Urinary bladder (tissue), 4 donors: ENCODE data around the gene CBFA2T2. TPM values are rescaled to one million over a fixed set of nuclear protein-coding genes. Genes with fewer than 3 reads are reported as not detected.
"Not testable (repeated sequence)": the region's sequence is repeated elsewhere in the genome, so short reads cannot be mapped to it uniquely, and the experiment has no call there.

Experiments used
- DNase-seq: peaks from one replicate; pipeline ENCODE4 v3.0.0-alpha.2; 2015; ENCODE audit errors: extremely low spot score
- H3K27ac ChIP-seq: one replicate; pipeline ENCODE4 v1.5.1; 2013; ENCODE audit warnings: low read depth, mild to moderate bottlenecking, moderate library complexity
- H3K36me3 ChIP-seq: one replicate; pipeline ENCODE4 v1.6.1; 2013; ENCODE audit warnings: mild to moderate bottlenecking, moderate library complexity; ENCODE audit not compliant: insufficient read depth
- H3K4me1 ChIP-seq: one replicate; pipeline ENCODE4 v1.6.1; 2013; ENCODE audit warnings: mild to moderate bottlenecking, moderate library complexity; ENCODE audit not compliant: insufficient read depth
- H3K4me3 ChIP-seq: one replicate; pipeline ENCODE4 v1.5.1; 2013; ENCODE audit warnings: low read depth, low read length
- WGBS: extraction: QIAGEN DNeasy Blood & Tissue Kit; methylation state at CpG from one replicate; pipeline ENCODE4 v1.1.7; 2013; 5-methylcytosine and 5-hydroxymethylcytosine counted together
- polyA plus RNA-seq: library from polyadenylated mRNA; stranded (reverse); fragments of 200-250 nt; gene quantifications from one replicate; pipeline ENCODE4 v1.2.3, GENCODE V29; 2013
- total RNA-seq: library from RNA; depleted of rRNA; stranded (reverse); fragments of >200 nt; gene quantifications from one replicate; pipeline ENCODE4 v1.2.3, GENCODE V29; 2014
- donor health status: healthy with polysubstance abuse.
- donor health status: healthy.

The CBFA2T2 gene
- total and polyA plus RNA-seq, 2 donors: 12.5 to 16.0 TPM

DNA sequence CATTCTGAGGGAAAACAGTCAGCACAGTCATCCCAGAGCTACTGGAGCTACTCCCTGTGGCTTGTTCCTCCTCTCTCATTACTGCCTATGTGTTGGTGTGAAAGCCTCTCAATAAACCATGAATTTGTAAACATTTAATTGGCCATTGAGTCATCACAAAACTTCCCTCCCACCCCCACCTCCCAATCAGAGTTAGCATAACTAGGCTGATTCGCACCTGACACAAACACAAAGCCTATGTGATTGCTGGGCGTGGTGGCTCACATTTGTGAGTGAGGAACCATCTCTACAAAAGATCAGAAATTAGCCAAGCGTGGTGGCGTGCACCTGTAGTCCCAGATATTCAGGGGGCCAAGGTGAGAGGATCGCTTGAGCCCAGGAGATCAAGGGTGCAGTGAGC, 29.2 kb upstream of the CBFA2T2 start:
- no peak overlapping the region for H3K27ac ChIP-seq
- DNase-seq: no peak
- WGBS: 96% methylated on average over 5 of the region's 5 CpGs
- no peaks in the 10 kb centered on the region for H3K4me1 ChIP-seq
- no peaks in the 10 kb centered on the region for H3K36me3 ChIP-seq
- no peak overlapping the region for H3K4me3 ChIP-seq

GRCh38 chr20:33463332-33464101, 26.4 kb upstream of the CBFA2T2 start:
- no peaks in the 10 kb centered on the region for H3K36me3 ChIP-seq
- H3K27ac ChIP-seq: no peak overlapping the region
- 80% methylated on average over 7 of the region's 7 CpGs for WGBS
- H3K4me1 ChIP-seq: no peaks in the 10 kb centered on the region
- no peak overlapping the region for H3K4me3 ChIP-seq
- no peak for DNase-seq

- not testable (repeated sequence) for H3K36me3 ChIP-seq, H3K4me1 ChIP-seq, DNase-seq, H3K4me3 ChIP-seq, H3K27ac ChIP-seq
- 91% methylated on average over 8 of the region's 8 CpGs for WGBS
These were observed 25.1 kb upstream of the CBFA2T2 start for GRCh38 chr20:33464759-33465158.

- no peaks in the 10 kb centered on the region for H3K4me1 ChIP-seq
- no peaks in the 10 kb centered on the region for H3K36me3 ChIP-seq
- WGBS: 72% methylated on average over 9 of the region's 9 CpGs
- no peak overlapping the region for H3K27ac ChIP-seq
- H3K4me3 ChIP-seq: no peak overlapping the region
- DNase-seq: no peak
These were observed 24.2 kb upstream of the CBFA2T2 start for GRCh38 chr20:33465481-33466302.

- Histone ChIP-seq H3K36me3 (no peaks in the 10 kb centered on the region), H3K4me1 (no peaks in the 10 kb centered on the region), H3K27ac (no peak overlapping the region), H3K4me3 (no peak overlapping the region)
- 84% methylated on average over 3 of the region's 3 CpGs for WGBS
- DNase-seq: no peak
These were observed 23.6 kb upstream of the CBFA2T2 start for GRCh38 chr20:33466303-33466646.

GRCh38 chr20:33470457-33470856, 19.4 kb upstream of the CBFA2T2 start:
- no peaks in the 10 kb centered on the region for H3K36me3 ChIP-seq
- H3K4me1 ChIP-seq: no peaks in the 10 kb centered on the region
- H3K27ac ChIP-seq: no peak overlapping the region
- WGBS: 73% methylated on average over 4 of the region's 4 CpGs
- H3K4me3 ChIP-seq: no peak overlapping the region
- no peak for DNase-seq

GRCh38 chr20:33470866-33471265, 19.0 kb upstream of the CBFA2T2 start:
- 85% methylated on average over 3 of the region's 3 CpGs for WGBS
- H3K27ac ChIP-seq: no peak overlapping the region
- H3K4me3 ChIP-seq: no peak overlapping the region
- H3K36me3 ChIP-seq: no peaks in the 10 kb centered on the region
- H3K4me1 ChIP-seq: no peaks in the 10 kb centered on the region
- DNase-seq: no peak

- no peak for DNase-seq
- 87% methylated on average over 7 of the region's 7 CpGs for WGBS
- no peak overlapping the region for H3K27ac ChIP-seq
- no peak overlapping the region for H3K4me3 ChIP-seq
- H3K4me1 ChIP-seq: no peaks in the 10 kb centered on the region
- no peaks in the 10 kb centered on the region for H3K36me3 ChIP-seq
These were observed 16.9 kb upstream of the CBFA2T2 start for GRCh38 chr20:33472868-33473435.

GRCh38 chr20:33474097-33474873, 15.6 kb upstream of the CBFA2T2 start:
- Histone ChIP-seq H3K27ac (no peak overlapping the region), H3K4me3 (no peak overlapping the region), H3K36me3 (no peaks in the 10 kb centered on the region), H3K4me1 (no peaks in the 10 kb centered on the region)
- 80% methylated on average over 7 of the region's 7 CpGs for WGBS
- no peak for DNase-seq

DNA sequence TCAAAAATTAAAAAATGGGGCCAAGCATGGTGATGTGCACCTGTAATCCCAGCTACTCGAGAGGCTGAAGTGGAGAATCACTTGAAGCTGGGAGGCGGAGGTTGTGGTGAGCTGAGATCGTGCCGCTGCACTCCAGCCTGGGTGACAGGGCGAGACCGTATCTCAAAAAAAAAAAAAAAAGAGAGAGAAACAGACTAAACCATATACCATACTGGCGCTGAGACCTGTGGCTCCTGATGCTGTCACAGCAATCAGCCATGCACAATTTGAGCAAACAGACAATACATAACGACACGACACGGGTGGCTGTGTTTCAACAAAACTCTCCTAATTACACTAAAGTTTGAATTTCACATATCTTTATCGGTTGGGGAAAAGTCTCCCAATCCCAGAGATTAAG, 14.9 kb upstream of the CBFA2T2 start:
- WGBS: 82% methylated on average over 11 of the region's 11 CpGs
- no peaks in the 10 kb centered on the region for H3K36me3 ChIP-seq
- no peak overlapping the region for H3K4me3 ChIP-seq
- no peaks in the 10 kb centered on the region for H3K4me1 ChIP-seq
- no peak for DNase-seq
- no peak overlapping the region for H3K27ac ChIP-seq

GRCh38 chr20:33475381-33476152, 14.3 kb upstream of the CBFA2T2 start:
- H3K4me1 ChIP-seq: no peaks in the 10 kb centered on the region
- H3K4me3 ChIP-seq: no peak overlapping the region
- H3K27ac ChIP-seq: no peak overlapping the region
- WGBS: 33% methylated on average over 14 of the region's 14 CpGs
- no peaks in the 10 kb centered on the region for H3K36me3 ChIP-seq
- no peak for DNase-seq

GRCh38 chr20:33477386-33478234, 12.3 kb upstream of the CBFA2T2 start:
- Histone ChIP-seq H3K27ac (no peak overlapping the region), H3K4me1 (no peaks in the 10 kb centered on the region), H3K4me3 (no peak overlapping the region), H3K36me3 (no peaks in the 10 kb centered on the region)
- DNase-seq: no peak
- 89% methylated on average over 7 of the region's 7 CpGs for WGBS
